Measurements from ENCODE around the gene ESR1.
A peak's percentile ranks its signal among the peaks of the same experiment; 100 is the strongest.

Gene ESR1

GRCh38 chr6:151904631-151905030 lies 97.1 kb downstream of the ESR1 start:
- no peak for TF ChIP-seq CTCF (conservative IDR thresholded peaks at IDR 0.05; ENCODE audit: low read depth, low read length)
- Histone ChIP-seq H3K4me1 (ENCODE audit: low read depth, poor library complexity, severe bottlenecking) (peaks cover 74% of the 10 kb centered on the region), H4K20me1 (ENCODE audit: insufficient read depth) (peaks cover 3% of the 10 kb centered on the region; the same call in 1 of the 2 replicates), H3K27ac (peak overlapping the region; percentile 2; the same call in 1 of the 2 replicates), H3K36me3 (ENCODE audit: insufficient read depth) (no peaks in the 10 kb centered on the region), H2AFZ (ENCODE audit: low read depth) (no peak overlapping the region), H3K4me2 (peak overlapping the region; percentile 47), H3K9ac (no peak overlapping the region), H3K79me2 (ENCODE audit: insufficient read depth, low read depth) (0 out of 2 replicates have a peak, but pooled peaks cover 5% of the 10 kb centered on the region), H3K4me3 (IDR thresholded peaks at IDR 0.05; ENCODE audit: insufficient read depth, low read depth, low read length) (no peak overlapping the region), H3K27me3 (ENCODE audit: insufficient read depth, low read depth) (no peaks in the 10 kb centered on the region)

- peaks cover 3% of the 10 kb centered on the region; the same call in 1 of the 2 replicates for H4K20me1 ChIP-seq (ENCODE audit: insufficient read depth)
Measured at GRCh38 chr6:151905072-151905471, 97.6 kb downstream of the ESR1 start.

GRCh38 chr6:151905854-151906253 lies 98.4 kb downstream of the ESR1 start:
- Histone ChIP-seq H3K4me2 (no peak overlapping the region; the same call in 1 of the 2 replicates), H2AFZ (ENCODE audit: low read depth) (no peak overlapping the region), H3K27ac (no peak overlapping the region), H3K9ac (no peak overlapping the region), H3K36me3 (ENCODE audit: insufficient read depth) (no peaks in the 10 kb centered on the region), H3K27me3 (ENCODE audit: insufficient read depth, low read depth) (no peaks in the 10 kb centered on the region), H3K4me1 (ENCODE audit: low read depth, poor library complexity, severe bottlenecking) (peaks cover 64% of the 10 kb centered on the region), H3K4me3 (IDR thresholded peaks at IDR 0.05; ENCODE audit: insufficient read depth, low read depth, low read length) (no peak overlapping the region), H3K79me2 (ENCODE audit: insufficient read depth, low read depth) (peaks cover 5% of the 10 kb centered on the region; the same call in 1 of the 2 replicates), H4K20me1 (ENCODE audit: insufficient read depth) (peaks cover 3% of the 10 kb centered on the region; the same call in 1 of the 2 replicates)
- TF ChIP-seq CTCF (conservative IDR thresholded peaks at IDR 0.05; ENCODE audit: low read depth, low read length) = no peak

More at GRCh38 chr6:151905072-151905471, 97.6 kb downstream of the ESR1 start:
- Histone ChIP-seq H2AFZ (ENCODE audit: low read depth) (no peak overlapping the region), H3K4me2 (peak overlapping the region; percentile 47), H3K27ac (peak overlapping the region; percentile 2; the same call in 1 of the 2 replicates), H3K79me2 (ENCODE audit: insufficient read depth, low read depth) (0 out of 2 replicates have a peak, but pooled peaks cover 5% of the 10 kb centered on the region), H3K4me1 (ENCODE audit: low read depth, poor library complexity, severe bottlenecking) (peaks cover 72% of the 10 kb centered on the region), H3K36me3 (ENCODE audit: insufficient read depth) (no peaks in the 10 kb centered on the region), H3K27me3 (ENCODE audit: insufficient read depth, low read depth) (no peaks in the 10 kb centered on the region), H3K9ac (no peak overlapping the region), H3K4me3 (IDR thresholded peaks at IDR 0.05; ENCODE audit: insufficient read depth, low read depth, low read length) (no peak overlapping the region)
- TF ChIP-seq CTCF (conservative IDR thresholded peaks at IDR 0.05; ENCODE audit: low read depth, low read length) = no peak

- Histone ChIP-seq H3K27me3 (ENCODE audit: insufficient read depth, low read depth) (no peaks in the 10 kb centered on the region), H4K20me1 (ENCODE audit: insufficient read depth) (no peaks in the 10 kb centered on the region), H3K9ac (no peak overlapping the region), H3K4me3 (IDR thresholded peaks at IDR 0.05; ENCODE audit: insufficient read depth, low read depth, low read length) (no peak overlapping the region), H3K4me2 (no peak overlapping the region), H3K79me2 (ENCODE audit: insufficient read depth, low read depth) (no peaks in the 10 kb centered on the region; the same call in 1 of the 2 replicates), H3K4me1 (ENCODE audit: low read depth, poor library complexity, severe bottlenecking) (peaks cover 24% of the 10 kb centered on the region), H3K27ac (no peak overlapping the region), H2AFZ (ENCODE audit: low read depth) (no peak overlapping the region), H3K36me3 (ENCODE audit: insufficient read depth) (no peaks in the 10 kb centered on the region)
- TF ChIP-seq CTCF (conservative IDR thresholded peaks at IDR 0.05; ENCODE audit: low read depth, low read length) = no peak
Measured at GRCh38 chr6:151911401-151911800, 103.9 kb downstream of the ESR1 start.

Data from KMS-11 (cell line).